Upper lobe of right lung (tissue), 1 donor: Measurements from ENCODE around the gene ALPG. TPM values are rescaled to one million over a fixed set of nuclear protein-coding genes. Genes with fewer than 3 reads are reported as not detected.
"Not testable (repeated sequence)": the region's sequence is repeated elsewhere in the genome, so short reads cannot be mapped to it uniquely, and the experiment has no call there.

Source experiments
- ATAC-seq: fragments of 200-7000 bp; cut with Tn5 transposase; one replicate; pipeline ENCODE4 v1.9.1; 2020; ENCODE audit warnings: mild to moderate bottlenecking, moderate library complexity
- DNase-seq: peaks from one replicate; pipeline ENCODE4 v3.0.0-alpha.2; 2020
- H3K27ac ChIP-seq: fragments of 200-600 bp; one replicate; pipeline ENCODE4 v1.8.0; 2022
- H3K27me3 ChIP-seq: fragments of 200-600 bp; one replicate; pipeline ENCODE4 v1.8.0; 2022; ENCODE audit warnings: mild to moderate bottlenecking
- H3K36me3 ChIP-seq: fragments of 200-600 bp; one replicate; pipeline ENCODE4 v1.8.0; 2022
- H3K4me1 ChIP-seq: fragments of 200-600 bp; one replicate; pipeline ENCODE4 v1.8.0; 2022
- H3K4me3 ChIP-seq: fragments of 200-600 bp; one replicate; pipeline ENCODE4 v1.8.0; 2022; ENCODE audit warnings: mild to moderate bottlenecking
- H3K9me3 ChIP-seq: fragments of 200-600 bp; one replicate; pipeline ENCODE4 v1.8.0; 2022
- intact Hi-C: fragments of 100-400 bp; cut with DNase I; formaldehyde crosslinking; loops from one replicate; pipeline ENCODE4 v1.11.0; 2022
- long read RNA-seq: library from polyadenylated mRNA; unstranded; transcript quantifications from one replicate; pipeline ENCODE4 v2.0.0, GENCODE V29; 2021
- total RNA-seq: library from RNA; stranded (reverse); fragmentation: NEBNext Ultra II Directional; extraction: Animal tissue kit (Norgen Biotek cat#: 25700); gene quantifications from one replicate; pipeline ENCODE4 v1.2.1, GENCODE V29; 2021
- TF ChIP-seq, protein P1 (sequence below): fragments of 200-600 bp; IDR thresholded peaks from one replicate; pipeline ENCODE4 v1.8.0; 2022; ENCODE audit warnings: antibody characterized with exemption
- donor health status: DM: no; HTN: yes; CAD: no; lungs with severe emphysema.

ALPG gene
- 0.49 TPM for total RNA-seq
- long read RNA-seq = 0 reads

DNA sequence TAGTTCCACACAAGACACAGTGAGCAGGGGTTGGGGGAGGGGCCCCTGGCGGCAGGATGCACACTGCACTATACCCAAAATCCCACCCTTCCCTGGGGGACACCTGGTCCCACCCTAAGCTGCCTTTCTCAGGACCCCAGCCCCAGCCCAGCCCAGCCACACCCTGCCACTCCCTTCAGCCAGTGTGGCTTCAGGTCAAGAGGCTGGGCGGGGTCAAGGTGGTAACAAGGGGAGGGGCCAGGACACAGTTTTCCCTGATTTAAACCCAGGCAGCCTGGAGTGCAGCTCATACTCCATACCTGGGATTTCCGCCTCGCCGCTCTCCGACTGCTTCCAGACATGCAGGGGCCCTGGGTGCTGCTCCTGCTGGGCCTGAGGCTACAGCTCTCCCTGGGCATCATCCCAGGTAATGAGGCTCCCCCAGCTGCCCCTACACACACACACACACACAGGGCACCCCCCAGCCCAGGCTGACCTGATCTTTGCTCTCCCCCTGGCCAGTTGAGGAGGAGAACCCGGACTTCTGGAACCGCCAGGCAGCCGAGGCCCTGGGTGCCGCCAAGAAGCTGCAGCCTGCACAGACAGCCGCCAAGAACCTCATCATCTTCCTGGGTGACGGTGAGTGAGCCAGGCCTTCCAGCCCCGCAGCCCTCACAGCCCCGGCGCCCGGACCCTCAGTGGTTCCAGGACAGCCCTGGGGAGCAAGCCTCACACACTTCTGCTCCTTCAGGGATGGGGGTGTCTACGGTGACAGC lies at the start of gene ALPG:
ALPG (plus strand) TSS at position 289 of the 755 bp plus-strand sequence; CDS start at position 340, 51 bp downstream.
- TF ChIP-seq, protein P1, sequence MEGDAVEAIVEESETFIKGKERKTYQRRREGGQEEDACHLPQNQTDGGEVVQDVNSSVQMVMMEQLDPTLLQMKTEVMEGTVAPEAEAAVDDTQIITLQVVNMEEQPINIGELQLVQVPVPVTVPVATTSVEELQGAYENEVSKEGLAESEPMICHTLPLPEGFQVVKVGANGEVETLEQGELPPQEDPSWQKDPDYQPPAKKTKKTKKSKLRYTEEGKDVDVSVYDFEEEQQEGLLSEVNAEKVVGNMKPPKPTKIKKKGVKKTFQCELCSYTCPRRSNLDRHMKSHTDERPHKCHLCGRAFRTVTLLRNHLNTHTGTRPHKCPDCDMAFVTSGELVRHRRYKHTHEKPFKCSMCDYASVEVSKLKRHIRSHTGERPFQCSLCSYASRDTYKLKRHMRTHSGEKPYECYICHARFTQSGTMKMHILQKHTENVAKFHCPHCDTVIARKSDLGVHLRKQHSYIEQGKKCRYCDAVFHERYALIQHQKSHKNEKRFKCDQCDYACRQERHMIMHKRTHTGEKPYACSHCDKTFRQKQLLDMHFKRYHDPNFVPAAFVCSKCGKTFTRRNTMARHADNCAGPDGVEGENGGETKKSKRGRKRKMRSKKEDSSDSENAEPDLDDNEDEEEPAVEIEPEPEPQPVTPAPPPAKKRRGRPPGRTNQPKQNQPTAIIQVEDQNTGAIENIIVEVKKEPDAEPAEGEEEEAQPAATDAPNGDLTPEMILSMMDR = no peak
- intact Hi-C loops = no loop called here
- Histone ChIP-seq H3K9me3 (no peaks in the 10 kb centered on the region), H3K4me3 (no peak within 1 kb of the TSS), H3K36me3 (no peaks in the 10 kb centered on the region), H3K27me3 (no peaks in the 10 kb centered on the region), H3K4me1 (no peaks in the 10 kb centered on the region), H3K27ac (no peak within 1 kb of the TSS)
- DNase-seq = peak; percentile 55
- no peak for ATAC-seq

DNA sequence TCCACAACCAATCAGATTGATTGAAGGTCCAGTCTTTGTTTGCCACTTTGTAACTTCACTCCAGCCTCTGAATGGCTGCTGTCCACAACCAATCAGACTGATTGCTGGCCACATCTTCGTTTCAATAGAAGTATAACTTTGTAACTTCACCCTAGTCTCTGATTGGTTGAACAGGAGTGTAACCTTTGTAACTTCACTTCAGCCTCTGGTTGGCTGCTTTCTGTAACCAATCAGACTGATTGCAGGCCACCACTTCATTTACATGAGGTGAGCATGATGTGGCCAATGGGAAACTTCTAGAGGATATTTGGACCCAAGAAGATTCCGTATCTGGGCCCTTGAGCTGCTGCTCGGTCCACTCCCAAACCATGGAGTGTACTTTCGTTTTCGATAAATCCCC lies 45.0 kb upstream of the ALPG start:
- no peaks in the 10 kb centered on the region for H3K9me3 ChIP-seq
- no peaks in the 10 kb centered on the region for H3K27me3 ChIP-seq
- intact Hi-C loops = no loop called here
- no peak overlapping the region for H3K27ac ChIP-seq
- no peaks in the 10 kb centered on the region for H3K36me3 ChIP-seq
- H3K4me3 ChIP-seq = no peak overlapping the region
- no peaks in the 10 kb centered on the region for H3K4me1 ChIP-seq
- ATAC-seq (no peak), DNase-seq (no peak)
- TF ChIP-seq, protein P1 = no peak

DNA sequence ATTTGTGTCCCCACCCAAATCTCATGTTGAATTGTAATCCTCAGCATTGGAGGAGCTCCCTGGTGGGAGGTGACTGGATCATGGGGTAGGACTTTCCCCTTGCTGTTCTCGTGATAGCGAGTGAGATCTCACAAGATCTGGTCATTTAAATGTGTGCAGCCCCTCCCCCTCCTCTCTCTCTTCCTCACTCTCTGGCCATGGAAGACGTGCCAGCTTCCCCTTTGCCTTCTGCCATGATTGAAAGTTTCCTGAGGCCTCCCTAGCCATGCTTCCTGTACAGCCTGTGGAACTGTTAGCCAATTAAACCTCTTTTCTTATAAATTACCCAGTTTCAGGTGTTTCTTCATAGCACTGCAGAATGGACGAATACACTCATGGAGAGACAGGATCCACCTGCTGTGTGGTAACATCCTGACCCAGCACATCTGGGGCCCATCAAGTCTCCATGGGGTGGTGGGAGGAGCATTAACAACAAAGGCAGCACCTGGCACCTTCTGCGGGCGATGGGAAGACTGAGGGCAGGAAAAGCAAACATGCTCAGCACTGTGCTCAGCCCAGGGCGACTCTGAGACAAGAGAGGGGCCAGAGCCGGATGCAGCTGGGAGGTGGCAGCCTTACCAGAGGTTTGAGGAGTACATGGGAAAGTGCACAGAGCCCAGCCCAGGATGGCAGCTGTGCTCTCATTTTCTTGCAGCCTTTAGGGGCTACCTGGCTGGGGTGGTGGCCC lies 44.3 kb upstream of the ALPG start:
- Histone ChIP-seq H3K4me1 (no peaks in the 10 kb centered on the region), H3K36me3 (no peaks in the 10 kb centered on the region), H3K9me3 (no peaks in the 10 kb centered on the region), H3K4me3 (no peak overlapping the region), H3K27ac (no peak overlapping the region), H3K27me3 (no peaks in the 10 kb centered on the region)
- TF ChIP-seq, protein P1 = no peak
- ATAC-seq = no peak
- intact Hi-C loops = no loop called here
- DNase-seq = peak; percentile 50

DNA sequence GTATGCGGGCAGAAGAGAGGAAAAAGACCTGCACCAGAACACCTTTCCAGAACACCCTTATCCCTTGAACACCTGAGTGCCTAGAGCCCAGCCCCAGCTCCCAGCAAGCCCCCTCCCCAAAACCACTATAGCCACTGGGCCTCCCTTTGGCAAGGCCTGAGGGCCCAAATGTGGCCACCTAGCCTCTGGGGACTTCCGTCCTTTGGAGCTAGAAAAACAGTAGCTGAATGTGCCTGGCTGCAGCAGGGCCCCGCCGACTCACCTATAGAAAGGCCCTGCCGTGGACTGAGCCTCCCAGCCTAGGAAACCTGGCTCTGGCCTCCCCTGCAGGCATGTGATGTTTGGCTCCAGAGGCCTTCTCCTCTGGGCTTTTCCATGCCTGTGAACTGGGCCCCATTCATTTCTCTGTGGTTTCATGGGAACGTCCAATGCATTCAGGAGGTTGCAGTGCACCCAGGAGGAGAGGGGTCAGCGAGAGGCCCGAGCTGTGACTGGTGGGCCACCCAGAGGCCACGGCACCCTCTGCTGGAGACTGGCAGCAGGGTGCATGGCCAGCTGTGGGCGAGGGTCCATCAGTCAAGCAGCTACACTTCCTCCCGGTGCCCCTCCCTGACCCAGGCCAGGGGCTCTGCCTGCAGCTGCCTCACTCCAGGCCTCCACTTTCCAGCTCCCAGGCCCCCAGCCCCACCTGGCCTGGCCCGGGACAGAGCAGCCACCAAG lies 43.4 kb upstream of the ALPG start:
- H3K27ac ChIP-seq, H3K27me3 ChIP-seq, H3K4me1 ChIP-seq, H3K9me3 ChIP-seq, intact Hi-C loops, H3K36me3 ChIP-seq: not testable (repeated sequence)
- H3K4me3 ChIP-seq = peak overlapping the region; percentile 25
- ATAC-seq = peak; percentile 11
- peak; percentile 39 for DNase-seq

DNA sequence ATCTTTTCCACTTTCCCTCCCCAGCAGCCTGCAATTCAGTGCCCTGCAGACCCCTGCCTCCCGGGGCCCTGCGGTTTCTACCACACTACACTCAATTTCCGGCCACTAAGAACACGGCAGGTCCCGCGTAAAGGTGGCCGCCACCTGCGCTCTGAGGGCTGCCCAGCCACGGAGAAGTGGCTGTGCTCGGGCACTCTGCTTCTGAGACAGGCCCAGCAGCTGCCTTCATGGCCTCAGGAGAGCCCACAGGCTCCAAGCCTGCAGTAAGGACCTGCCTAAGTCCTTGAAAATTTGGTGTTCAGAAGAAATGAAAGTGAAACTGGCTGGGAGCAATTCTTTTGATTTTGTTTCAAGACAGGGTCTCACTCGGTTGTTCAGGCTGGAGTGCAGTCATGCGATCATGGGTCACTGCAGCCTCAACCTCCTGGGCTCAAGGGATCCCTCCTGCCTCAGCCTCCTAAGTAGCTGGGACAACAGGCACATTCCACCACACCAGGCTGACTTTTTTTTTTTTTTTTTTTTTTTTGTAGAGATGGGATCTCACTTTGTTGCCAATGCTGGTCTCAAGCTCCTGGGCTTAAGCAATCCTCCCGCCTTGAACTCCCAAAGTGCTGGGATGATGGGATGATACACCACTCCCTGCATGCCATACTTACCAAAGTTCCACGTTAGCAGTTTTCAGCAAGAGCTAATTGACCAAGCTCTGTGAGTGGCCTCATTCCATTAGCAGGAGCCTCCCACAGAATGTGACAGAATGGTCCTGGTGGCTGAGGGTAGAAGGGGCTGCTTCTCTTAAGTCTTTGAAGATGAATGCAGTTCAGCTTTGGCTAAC lies 42.6 kb upstream of the ALPG start:
- Histone ChIP-seq H3K9me3 (no peaks in the 10 kb centered on the region), H3K4me1 (no peaks in the 10 kb centered on the region), H3K27me3 (no peaks in the 10 kb centered on the region), H3K36me3 (no peaks in the 10 kb centered on the region), H3K27ac (no peak overlapping the region), H3K4me3 (peak overlapping the region; percentile 25)
- intact Hi-C loops = no loop called here
- ATAC-seq (peak; percentile 11), DNase-seq (peak; percentile 46)
- TF ChIP-seq, protein P1 = no peak

DNA sequence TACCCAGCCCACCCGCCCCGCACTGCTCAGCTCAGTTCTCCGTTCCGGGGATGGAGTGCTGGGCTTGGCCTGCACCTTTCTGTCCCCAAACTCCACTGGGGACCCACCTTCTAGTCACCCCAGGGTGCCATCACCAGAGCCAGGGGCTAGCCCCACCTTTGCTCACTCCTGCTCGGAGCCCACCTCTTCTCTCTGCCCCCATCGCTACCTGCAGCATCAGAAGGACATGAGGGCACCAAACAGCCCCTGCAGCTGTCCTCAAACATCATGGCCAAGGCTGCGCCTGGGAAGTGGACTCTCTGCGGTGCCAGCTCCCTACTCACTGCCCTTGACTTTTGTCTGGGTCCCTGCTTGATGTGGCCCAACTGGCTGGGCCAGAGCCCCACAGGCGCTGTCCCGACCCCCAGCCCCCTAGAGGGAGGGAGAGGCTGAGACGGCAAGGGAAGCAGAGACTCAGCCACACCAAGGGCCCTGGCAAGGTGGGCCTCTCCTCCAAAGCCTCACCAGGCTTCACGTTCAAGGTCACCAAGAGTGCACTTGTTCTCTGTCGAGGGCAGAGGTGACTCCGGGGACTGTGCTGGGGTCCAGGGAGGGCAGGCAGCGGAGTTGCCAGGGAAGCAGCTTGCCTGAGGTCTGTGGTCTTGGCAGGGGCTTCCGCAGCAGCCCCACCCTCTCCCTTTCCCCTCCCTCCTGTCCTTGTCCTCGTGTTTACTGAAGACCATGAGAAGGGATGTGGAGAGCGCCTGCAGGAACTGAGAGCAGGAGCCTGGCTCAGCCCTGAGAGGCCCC lies 41.6 kb upstream of the ALPG start:
- H3K4me1 ChIP-seq, H3K27me3 ChIP-seq, H3K9me3 ChIP-seq, H3K36me3 ChIP-seq, H3K27ac ChIP-seq, intact Hi-C loops, H3K4me3 ChIP-seq: not testable (repeated sequence)
- peak; percentile 61 for DNase-seq
- peak; percentile 3 for ATAC-seq
